Activated CD8-positive, alpha-beta T cell treated with anti-CD3 and anti-CD28 coated beads for 36 hours (primary cell): ENCODE data around the gene LINC01488. TPM values are rescaled to one million over a fixed set of nuclear protein-coding genes. Genes with fewer than 3 reads are reported as not detected.

Source experiments
- ATAC-seq: fragments of 200-7000 bp; cut with Tn5 transposase; one replicate; pipeline ENCODE4 v1.10.0; 2021; ENCODE audit warnings: mild to moderate bottlenecking, moderate library complexity
- CTCF ChIA-PET: fragments of 350-600 bp; sonication (Branson Sonifier 250); formaldehyde crosslinking; loops from one replicate; lab custom pipeline; 2021; ENCODE audit warnings: antibody characterized with exemption; lab: Charles Lee
- POLR2A ChIA-PET: fragments of 350-600 bp; sonication (Branson Sonifier 250); formaldehyde crosslinking; loops from one replicate; lab custom pipeline; 2021; ENCODE audit warnings: antibody characterized with exemption; lab: Charles Lee
- DNase-seq: peaks from one replicate; pipeline ENCODE4 v3.0.0-alpha.2; 2020
- H3K27ac Mint-ChIP-seq: one replicate; pipeline ENCODE4 v1.8.0; 2021; ENCODE audit warnings: mild to moderate bottlenecking, mixed read lengths
- H3K27me3 Mint-ChIP-seq: one replicate; pipeline ENCODE4 v1.8.0; 2021; ENCODE audit warnings: mixed read lengths
- H3K36me3 Mint-ChIP-seq: one replicate; pipeline ENCODE4 v1.8.0; 2021; ENCODE audit warnings: low read depth, mixed read lengths
- H3K4me1 Mint-ChIP-seq: one replicate; pipeline ENCODE4 v1.8.0; 2021; ENCODE audit warnings: low read depth, mixed read lengths
- H3K4me3 Mint-ChIP-seq: one replicate; pipeline ENCODE4 v1.8.0; 2021; ENCODE audit warnings: mild to moderate bottlenecking, moderate library complexity, mixed read lengths
- H3K9me3 Mint-ChIP-seq: one replicate; pipeline ENCODE4 v1.8.0; 2021; ENCODE audit warnings: mixed read lengths
- CTCF ChIP-seq: fragments of 200-600 bp; IDR thresholded peaks from one replicate; pipeline ENCODE4 v1.8.0; 2022; ENCODE audit warnings: antibody characterized with exemption, mild to moderate bottlenecking
- intact Hi-C: fragments of 100-400 bp; cut with micrococcal nuclease; formaldehyde crosslinking; loops from one replicate; pipeline ENCODE4 v1.10.0; 2022
- total RNA-seq, 2 experiments: library from RNA; stranded (reverse); gene quantifications; one replicate each; pipeline ENCODE4 v1.2.3, GENCODE V29; 2021

The LINC01488 gene
- total RNA-seq, 2 experiments from 2014 or later, result not detected

- DNase-seq (no peak), ATAC-seq (no peak)
- Mint-ChIP-seq H3K27me3 (peaks cover 6% of the 10 kb centered on the region), H3K36me3 (no peaks in the 10 kb centered on the region), H3K27ac (no peak overlapping the region), H3K4me1 (no peaks in the 10 kb centered on the region), H3K4me3 (no peak overlapping the region), H3K9me3 (no peaks in the 10 kb centered on the region)
- ChIA-PET CTCF (no interaction called here), POLR2A (no interaction called here)
- no peak for TF ChIP-seq CTCF
- intact Hi-C loops, result no loop called here
Observed at GRCh38 chr11:69524291-69524882, 42.9 kb downstream of the LINC01488 start.

GRCh38 chr11:69524991-69525411, 43.5 kb downstream of the LINC01488 start:
- Mint-ChIP-seq H3K4me3 (no peak overlapping the region), H3K9me3 (no peaks in the 10 kb centered on the region), H3K27ac (no peak overlapping the region), H3K27me3 (peaks cover 10% of the 10 kb centered on the region), H3K4me1 (no peaks in the 10 kb centered on the region), H3K36me3 (no peaks in the 10 kb centered on the region)
- DNase-seq (no peak), ATAC-seq (no peak)
- CTCF ChIA-PET, result no interaction called here
- POLR2A ChIA-PET, result no interaction called here
- intact Hi-C loops, result no loop called here
- TF ChIP-seq CTCF, result no peak

- H3K9me3 Mint-ChIP-seq, result no peaks in the 10 kb centered on the region
- intact Hi-C loops, result no loop called here
- ChIA-PET CTCF (no interaction called here), POLR2A (no interaction called here)
- H3K4me3 Mint-ChIP-seq, result no peak overlapping the region
- DNase-seq (no peak), ATAC-seq (no peak)
- peaks cover 17% of the 10 kb centered on the region for H3K27me3 Mint-ChIP-seq
- H3K4me1 Mint-ChIP-seq, result no peaks in the 10 kb centered on the region
- no peak overlapping the region for H3K27ac Mint-ChIP-seq
- no peaks in the 10 kb centered on the region for H3K36me3 Mint-ChIP-seq
- TF ChIP-seq CTCF, result no peak
Observed at GRCh38 chr11:69525516-69526452, 44.3 kb downstream of the LINC01488 start.

- intact Hi-C loops, result no loop called here
- TF ChIP-seq CTCF, result no peak
- no peaks in the 10 kb centered on the region for H3K4me1 Mint-ChIP-seq
- POLR2A ChIA-PET, result no interaction called here
- H3K27me3 Mint-ChIP-seq, result peaks cover 22% of the 10 kb centered on the region
- H3K9me3 Mint-ChIP-seq, result no peaks in the 10 kb centered on the region
- DNase-seq, result no peak
- no peak for ATAC-seq
- H3K27ac Mint-ChIP-seq, result no peak overlapping the region
- no peaks in the 10 kb centered on the region for H3K36me3 Mint-ChIP-seq
- H3K4me3 Mint-ChIP-seq, result no peak overlapping the region
- CTCF ChIA-PET, result no interaction called here
Observed at GRCh38 chr11:69526453-69526810, 45.0 kb downstream of the LINC01488 start.

GRCh38 chr11:69529001-69529400, 47.5 kb downstream of the LINC01488 start:
- Mint-ChIP-seq H3K36me3 (no peaks in the 10 kb centered on the region), H3K9me3 (no peaks in the 10 kb centered on the region), H3K27ac (no peak overlapping the region), H3K4me3 (no peak overlapping the region), H3K4me1 (no peaks in the 10 kb centered on the region), H3K27me3 (peaks cover 22% of the 10 kb centered on the region)
- intact Hi-C loops, result no loop called here
- DNase-seq (no peak), ATAC-seq (no peak)
- POLR2A ChIA-PET, result no interaction called here
- TF ChIP-seq CTCF, result no peak
- CTCF ChIA-PET, result no interaction called here
